Activated T-helper 17 cell treated with anti-CD3 and anti-CD28 coated beads, Interleukin-2, amount 50 U/mL, for 72 hours (primary cell): ENCODE measurements around the gene IKZF2. TPM values are rescaled to one million over a fixed set of nuclear protein-coding genes. Genes with fewer than 3 reads are reported as not detected.

Experiments
- ATAC-seq: fragments of 150-1000 bp; cut with Tn5 transposase; replicated peaks from 2 replicates; pipeline ENCODE4 v1.10.0; 2021; ENCODE audit warnings: mild to moderate bottlenecking, moderate library complexity
- H3K27ac Mint-ChIP-seq: one replicate; pipeline ENCODE4 v1.8.0; 2022; ENCODE audit warnings: mixed read lengths
- H3K27me3 Mint-ChIP-seq: one replicate; pipeline ENCODE4 v1.8.0; 2022; ENCODE audit warnings: mixed read lengths
- H3K36me3 Mint-ChIP-seq: one replicate; pipeline ENCODE4 v1.8.0; 2022; ENCODE audit warnings: low read depth, mild to moderate bottlenecking, mixed read lengths
- H3K4me1 Mint-ChIP-seq: one replicate; pipeline ENCODE4 v1.8.0; 2022; ENCODE audit warnings: mixed read lengths
- H3K4me3 Mint-ChIP-seq: one replicate; pipeline ENCODE4 v1.8.0; 2022; ENCODE audit warnings: mild to moderate bottlenecking, mixed read lengths
- H3K9me3 Mint-ChIP-seq: one replicate; pipeline ENCODE4 v1.8.0; 2022; ENCODE audit warnings: mixed read lengths
- total RNA-seq, 2 donors: library from RNA; stranded (reverse); gene quantifications; one replicate each; pipeline ENCODE4 v1.2.3, GENCODE V29; 2022

The IKZF2 gene
- total RNA-seq, 2 donors from 2014 or later, result 8.7 to 12.4 TPM

- H3K27ac Mint-ChIP-seq, result no peak overlapping the region
- H3K36me3 Mint-ChIP-seq, result no peaks in the 10 kb centered on the region
- peaks cover 4% of the 10 kb centered on the region for H3K4me1 Mint-ChIP-seq
- no peak for ATAC-seq
- H3K27me3 Mint-ChIP-seq, result no peaks in the 10 kb centered on the region
- no peaks in the 10 kb centered on the region for H3K9me3 Mint-ChIP-seq
- H3K4me3 Mint-ChIP-seq, result no peak overlapping the region
Observed at GRCh38 chr2:212997526-212998020, 153.8 kb downstream of the IKZF2 start.

- H3K4me3 Mint-ChIP-seq, result no peak overlapping the region
- H3K9me3 Mint-ChIP-seq, result no peaks in the 10 kb centered on the region
- H3K36me3 Mint-ChIP-seq, result no peaks in the 10 kb centered on the region
- H3K4me1 Mint-ChIP-seq, result no peaks in the 10 kb centered on the region
- H3K27me3 Mint-ChIP-seq, result no peaks in the 10 kb centered on the region
- no peak overlapping the region for H3K27ac Mint-ChIP-seq
- ATAC-seq, result peak; percentile 6
Observed at GRCh38 chr2:212995920-212996319, 155.5 kb downstream of the IKZF2 start.

- no peaks in the 10 kb centered on the region for H3K36me3 Mint-ChIP-seq
- no peak for ATAC-seq
- H3K27ac Mint-ChIP-seq, result no peak overlapping the region
- no peaks in the 10 kb centered on the region for H3K4me1 Mint-ChIP-seq
- H3K9me3 Mint-ChIP-seq, result no peaks in the 10 kb centered on the region
- H3K4me3 Mint-ChIP-seq, result no peak overlapping the region
- no peaks in the 10 kb centered on the region for H3K27me3 Mint-ChIP-seq
Observed at GRCh38 chr2:212994976-212995375, 156.4 kb downstream of the IKZF2 start.

GRCh38 chr2:212991120-212991519 is 160.3 kb downstream of the IKZF2 start:
- ATAC-seq, result no peak
- H3K4me1 Mint-ChIP-seq, result no peaks in the 10 kb centered on the region
- no peak overlapping the region for H3K27ac Mint-ChIP-seq
- H3K27me3 Mint-ChIP-seq, result no peaks in the 10 kb centered on the region
- peaks cover 4% of the 10 kb centered on the region for H3K9me3 Mint-ChIP-seq
- no peak overlapping the region for H3K4me3 Mint-ChIP-seq
- H3K36me3 Mint-ChIP-seq, result no peaks in the 10 kb centered on the region

GRCh38 chr2:212990697-212991096 is 160.7 kb downstream of the IKZF2 start:
- no peaks in the 10 kb centered on the region for H3K4me1 Mint-ChIP-seq
- no peak overlapping the region for H3K4me3 Mint-ChIP-seq
- ATAC-seq, result no peak
- peaks cover 4% of the 10 kb centered on the region for H3K9me3 Mint-ChIP-seq
- no peak overlapping the region for H3K27ac Mint-ChIP-seq
- no peaks in the 10 kb centered on the region for H3K36me3 Mint-ChIP-seq
- H3K27me3 Mint-ChIP-seq, result no peaks in the 10 kb centered on the region

GRCh38 chr2:212987492-212987891 is 163.9 kb downstream of the IKZF2 start:
- H3K36me3 Mint-ChIP-seq, result no peaks in the 10 kb centered on the region
- H3K27me3 Mint-ChIP-seq, result no peaks in the 10 kb centered on the region
- peaks cover 4% of the 10 kb centered on the region for H3K9me3 Mint-ChIP-seq
- H3K4me1 Mint-ChIP-seq, result no peaks in the 10 kb centered on the region
- ATAC-seq, result no peak
- no peak overlapping the region for H3K4me3 Mint-ChIP-seq
- no peak overlapping the region for H3K27ac Mint-ChIP-seq

GRCh38 chr2:212984129-212984528 is 167.3 kb downstream of the IKZF2 start:
- Mint-ChIP-seq H3K36me3 (no peaks in the 10 kb centered on the region), H3K27ac (no peak overlapping the region), H3K27me3 (no peaks in the 10 kb centered on the region), H3K4me1 (no peaks in the 10 kb centered on the region), H3K9me3 (peaks cover 4% of the 10 kb centered on the region), H3K4me3 (no peak overlapping the region)
- ATAC-seq, result no peak

GRCh38 chr2:212979799-212980198 is 171.6 kb downstream of the IKZF2 start:
- Mint-ChIP-seq H3K9me3 (no peaks in the 10 kb centered on the region), H3K4me3 (no peak overlapping the region)

GRCh38 chr2:212979046-212979612 is 172.3 kb downstream of the IKZF2 start:
- Mint-ChIP-seq H3K27ac (no peak overlapping the region), H3K4me1 (no peaks in the 10 kb centered on the region), H3K4me3 (no peak overlapping the region)

More at GRCh38 chr2:212979799-212980198, 171.6 kb downstream of the IKZF2 start:
- Mint-ChIP-seq H3K27me3 (peaks cover 3% of the 10 kb centered on the region), H3K4me1 (no peaks in the 10 kb centered on the region), H3K36me3 (no peaks in the 10 kb centered on the region), H3K27ac (no peak overlapping the region)
- ATAC-seq, result no peak

GRCh38 chr2:212977152-212977551 is 174.3 kb downstream of the IKZF2 start:
- Mint-ChIP-seq H3K27me3 (peaks cover 3% of the 10 kb centered on the region), H3K36me3 (no peaks in the 10 kb centered on the region), H3K4me1 (no peaks in the 10 kb centered on the region), H3K4me3 (no peak overlapping the region), H3K9me3 (no peaks in the 10 kb centered on the region), H3K27ac (no peak overlapping the region)
- ATAC-seq, result no peak

More at GRCh38 chr2:212979046-212979612, 172.3 kb downstream of the IKZF2 start:
- no peaks in the 10 kb centered on the region for H3K9me3 Mint-ChIP-seq
- no peaks in the 10 kb centered on the region for H3K36me3 Mint-ChIP-seq
- H3K27me3 Mint-ChIP-seq, result peaks cover 3% of the 10 kb centered on the region
- ATAC-seq, result no peak

GRCh38 chr2:212975333-212975732 is 176.1 kb downstream of the IKZF2 start:
- Mint-ChIP-seq H3K27me3 (peaks cover 3% of the 10 kb centered on the region), H3K9me3 (no peaks in the 10 kb centered on the region), H3K4me1 (no peaks in the 10 kb centered on the region), H3K36me3 (no peaks in the 10 kb centered on the region), H3K27ac (no peak overlapping the region), H3K4me3 (no peak overlapping the region)
- ATAC-seq, result no peak

GRCh38 chr2:212974692-212975091 is 176.7 kb downstream of the IKZF2 start:
- H3K27me3 Mint-ChIP-seq, result peaks cover 3% of the 10 kb centered on the region
- ATAC-seq, result no peak

GRCh38 chr2:212973347-212973746 is 178.1 kb downstream of the IKZF2 start:
- Mint-ChIP-seq H3K9me3 (no peaks in the 10 kb centered on the region), H3K4me3 (no peak overlapping the region), H3K4me1 (no peaks in the 10 kb centered on the region), H3K27me3 (peaks cover 3% of the 10 kb centered on the region), H3K27ac (no peak overlapping the region), H3K36me3 (no peaks in the 10 kb centered on the region)
- ATAC-seq, result no peak

More at GRCh38 chr2:212974692-212975091, 176.7 kb downstream of the IKZF2 start:
- Mint-ChIP-seq H3K4me3 (no peak overlapping the region), H3K9me3 (no peaks in the 10 kb centered on the region), H3K27ac (no peak overlapping the region), H3K4me1 (no peaks in the 10 kb centered on the region), H3K36me3 (no peaks in the 10 kb centered on the region)

- Mint-ChIP-seq H3K4me1 (no peaks in the 10 kb centered on the region), H3K36me3 (no peaks in the 10 kb centered on the region), H3K27me3 (no peaks in the 10 kb centered on the region), H3K9me3 (no peaks in the 10 kb centered on the region), H3K27ac (no peak overlapping the region), H3K4me3 (no peak overlapping the region)
- ATAC-seq, result no peak
Observed at GRCh38 chr2:212970132-212970531, 181.3 kb downstream of the IKZF2 start.

- no peaks in the 10 kb centered on the region for H3K9me3 Mint-ChIP-seq
- ATAC-seq, result peak; percentile 96
Observed at GRCh38 chr2:212968284-212969081, 182.9 kb downstream of the IKZF2 start.

More at GRCh38 chr2:212968284-212969081, 182.9 kb downstream of the IKZF2 start:
- no peaks in the 10 kb centered on the region for H3K36me3 Mint-ChIP-seq
- no peaks in the 10 kb centered on the region for H3K4me1 Mint-ChIP-seq
- peak overlapping the region; percentile 47 for H3K27ac Mint-ChIP-seq
- H3K27me3 Mint-ChIP-seq, result no peaks in the 10 kb centered on the region
- peak overlapping the region; percentile 28 for H3K4me3 Mint-ChIP-seq
